ENCODE measurements around the gene POR.

Gene POR

GRCh38 chr7:75916685-75917634 is 2.0 kb downstream of the POR start:
- DNase-seq (ENCODE audit: low spot score), result no peak

DNA sequence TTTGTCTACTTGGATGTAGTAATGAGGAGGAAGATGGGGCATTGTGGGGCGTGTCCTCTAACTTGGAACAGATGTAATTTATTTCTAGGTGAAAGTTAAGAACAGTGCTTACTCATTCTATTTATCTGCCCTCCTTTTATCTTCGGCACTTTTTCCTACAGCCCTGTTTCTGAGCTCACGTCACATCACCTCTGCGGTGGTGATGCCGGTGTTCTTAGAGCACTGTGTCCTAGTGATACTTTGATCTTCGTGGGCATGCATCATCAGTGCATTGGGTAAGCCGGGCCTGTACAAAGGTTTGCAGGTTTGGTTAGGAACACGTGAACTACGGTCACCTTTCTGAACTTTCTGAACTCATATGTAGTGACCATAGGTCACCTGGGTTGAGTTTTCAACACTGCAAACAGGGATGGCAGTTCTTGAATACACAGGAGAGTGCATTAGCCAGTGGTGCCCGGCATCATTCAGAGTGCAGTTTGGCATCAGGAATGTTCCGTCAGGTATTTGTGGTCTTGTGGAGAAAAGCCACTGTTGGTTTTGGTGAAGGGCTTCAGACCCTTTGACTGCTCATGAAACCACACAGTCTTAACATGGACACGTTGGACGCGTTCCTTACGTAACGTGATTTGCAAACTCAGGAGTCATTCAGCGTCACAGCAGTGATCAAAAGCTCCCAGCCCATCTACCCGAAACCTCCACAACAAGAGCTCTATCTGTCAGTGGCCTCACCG is 5.6 kb downstream of the POR start:
- DNase-seq (ENCODE audit: low spot score), result no peak

GRCh38 chr7:75921479-75921878 is 6.5 kb downstream of the POR start:
- no peak for DNase-seq (ENCODE audit: low spot score)

DNA sequence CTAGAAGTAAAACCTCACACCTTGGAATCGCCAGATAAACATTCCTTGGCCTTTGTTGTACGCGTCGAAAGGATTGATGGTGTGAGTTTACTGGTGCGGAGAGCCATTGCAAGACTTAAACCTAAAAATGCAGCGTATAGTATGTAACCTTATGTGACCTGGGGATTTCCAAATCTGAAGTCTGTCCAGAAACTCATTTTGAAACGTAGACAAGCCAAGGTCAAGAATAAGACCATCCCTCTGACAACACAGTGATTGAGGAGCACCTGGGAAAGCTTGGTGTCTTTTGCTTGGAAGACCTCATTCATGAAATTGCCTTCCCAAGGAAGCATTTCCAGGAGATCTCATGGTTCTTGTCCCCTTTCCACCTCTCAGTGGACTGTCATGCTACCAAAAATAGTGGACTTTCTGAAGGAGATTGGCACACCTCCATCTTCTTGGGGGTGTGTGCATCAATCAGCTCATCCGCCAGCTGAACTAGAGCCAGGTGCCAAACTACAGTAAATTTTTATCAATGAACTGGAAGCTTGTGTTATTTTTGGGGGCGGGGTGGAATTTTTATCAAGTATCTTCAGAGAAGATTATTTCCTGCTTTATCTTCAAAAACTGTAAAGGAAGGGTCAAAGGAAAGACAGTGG is 8.1 kb downstream of the POR start:
- no peak for DNase-seq (ENCODE audit: low spot score)

GRCh38 chr7:75924256-75924655 is 9.3 kb downstream of the POR start:
- DNase-seq (ENCODE audit: low spot score), result no peak

GRCh38 chr7:75924889-75925288 is 9.9 kb downstream of the POR start:
- no peak for DNase-seq (ENCODE audit: low spot score)

- DNase-seq (ENCODE audit: low spot score), result no peak
Measured at GRCh38 chr7:75925717-75926435, 10.9 kb downstream of the POR start.

- DNase-seq (ENCODE audit: low spot score), result no peak
Measured at GRCh38 chr7:75928568-75928914, 13.6 kb downstream of the POR start.

- DNase-seq (ENCODE audit: low spot score), result no peak
Measured at GRCh38 chr7:75931680-75932079, 16.7 kb downstream of the POR start.

DNA sequence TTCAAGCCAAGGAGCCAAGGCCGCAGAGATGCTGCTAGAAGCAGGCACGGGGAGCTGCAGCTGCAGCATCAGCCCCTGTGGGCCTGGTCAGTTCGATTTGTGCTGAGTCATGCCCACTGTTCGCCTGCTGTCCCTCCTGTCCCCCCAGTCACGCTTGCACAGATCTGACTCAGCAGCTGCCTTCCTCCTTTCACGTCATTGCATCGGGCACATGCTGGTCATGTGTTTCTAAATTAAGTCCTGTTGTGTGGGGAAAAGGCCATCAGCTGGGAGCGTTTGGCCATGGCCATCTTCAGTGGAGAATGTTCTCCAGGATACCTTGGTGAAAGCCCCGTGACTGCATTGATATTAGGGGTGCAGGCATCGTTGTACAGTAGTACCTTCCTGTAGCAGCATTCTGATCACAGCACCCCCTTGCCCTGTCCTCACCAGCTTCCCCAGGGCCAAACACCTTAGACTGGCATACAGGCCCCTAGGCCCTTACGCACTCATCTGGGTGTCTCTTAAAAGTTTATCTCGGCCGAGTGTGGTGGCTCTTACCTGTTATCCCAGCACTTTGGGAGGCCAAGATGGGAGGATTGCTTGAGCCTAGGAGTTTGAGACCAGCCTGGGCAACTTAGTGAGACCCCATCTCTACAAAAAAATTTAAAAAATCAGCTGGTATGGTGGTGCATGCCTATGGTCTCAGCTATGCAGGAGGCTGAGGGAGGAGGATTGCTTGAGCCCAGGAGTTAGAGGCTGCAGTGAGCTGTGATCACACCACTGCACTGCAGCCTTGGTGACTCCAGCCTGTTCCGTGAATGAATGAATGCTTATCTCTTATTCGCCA is 23.2 kb downstream of the POR start:
- peak; percentile 17 for DNase-seq (ENCODE audit: low spot score)

DNA sequence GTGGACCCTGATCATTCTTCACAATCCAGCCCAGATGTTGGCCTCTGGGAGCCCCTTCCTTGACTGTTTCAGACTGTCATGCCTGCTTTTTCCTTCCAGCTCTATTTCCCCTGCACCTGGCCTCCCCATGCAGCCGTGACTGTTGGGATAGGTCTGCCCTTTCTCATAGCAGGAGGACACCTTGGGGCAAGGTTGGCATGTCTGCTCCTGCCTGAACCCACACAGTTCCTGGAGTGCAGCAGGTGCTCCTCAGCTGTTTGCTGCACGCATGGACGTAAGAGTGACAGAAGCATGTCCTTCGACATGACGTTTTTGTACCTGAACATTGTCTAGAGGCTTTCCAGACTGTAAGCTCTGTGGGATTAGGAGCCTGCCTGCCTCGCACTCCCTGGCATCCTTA is 24.0 kb downstream of the POR start:
- DNase-seq (ENCODE audit: low spot score), result no peak

GRCh38 chr7:75943864-75944263 is 28.9 kb downstream of the POR start:
- DNase-seq (ENCODE audit: low spot score), result no peak

DNA sequence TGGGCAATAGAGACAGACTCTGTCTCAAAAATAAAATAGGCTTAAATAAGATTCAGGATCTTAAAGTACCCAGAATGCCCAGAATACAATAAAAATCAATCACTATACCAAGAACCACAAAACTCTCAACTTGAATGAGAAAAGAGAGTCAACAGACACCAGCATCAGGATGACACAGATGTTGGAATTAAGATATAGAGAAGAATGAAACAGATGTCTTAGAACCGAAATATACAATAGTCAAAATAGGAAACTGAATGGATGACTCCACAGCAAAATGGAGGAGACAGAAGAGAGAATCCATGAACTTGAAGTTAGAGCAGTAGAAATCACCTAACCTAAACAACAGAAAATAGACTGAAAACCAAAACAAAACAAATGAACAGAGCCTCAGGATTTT is 29.6 kb downstream of the POR start:
- DNase-seq (ENCODE audit: low spot score), result no peak

- DNase-seq (ENCODE audit: low spot score), result no peak
Measured at GRCh38 chr7:75945297-75946168, 30.6 kb downstream of the POR start.

DNA sequence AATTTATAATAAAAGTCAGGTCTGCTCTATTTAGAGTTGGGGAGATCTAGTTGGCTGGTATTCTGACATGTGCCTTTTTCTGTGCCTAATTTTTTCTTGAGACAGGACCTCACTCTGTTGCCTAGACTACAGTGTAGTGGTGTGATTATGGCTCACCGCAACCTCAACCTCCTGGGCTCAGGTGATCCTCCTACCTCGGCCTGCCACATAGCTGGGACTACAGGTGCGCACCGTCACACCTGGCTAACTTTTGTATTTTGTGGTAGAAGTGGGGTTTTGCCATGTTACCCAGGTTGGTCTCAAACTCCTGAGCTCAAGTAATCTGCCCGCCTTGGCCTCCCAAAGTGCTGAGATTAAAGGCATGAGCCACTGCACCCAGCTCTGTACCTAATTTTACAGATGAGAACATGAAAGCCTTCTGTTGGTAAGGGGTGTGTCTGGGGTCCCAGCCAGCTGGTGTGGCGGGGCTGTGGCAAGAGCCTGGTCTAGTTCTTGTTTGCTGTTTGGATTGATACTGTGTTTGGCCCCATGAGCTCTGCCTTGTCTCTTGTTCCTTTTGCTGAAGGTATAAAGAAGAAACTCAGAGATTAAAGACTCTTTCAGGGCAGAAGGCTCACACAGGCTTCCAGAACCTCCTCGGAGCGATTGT is 31.4 kb downstream of the POR start:
- DNase-seq (ENCODE audit: low spot score), result no peak

DNA sequence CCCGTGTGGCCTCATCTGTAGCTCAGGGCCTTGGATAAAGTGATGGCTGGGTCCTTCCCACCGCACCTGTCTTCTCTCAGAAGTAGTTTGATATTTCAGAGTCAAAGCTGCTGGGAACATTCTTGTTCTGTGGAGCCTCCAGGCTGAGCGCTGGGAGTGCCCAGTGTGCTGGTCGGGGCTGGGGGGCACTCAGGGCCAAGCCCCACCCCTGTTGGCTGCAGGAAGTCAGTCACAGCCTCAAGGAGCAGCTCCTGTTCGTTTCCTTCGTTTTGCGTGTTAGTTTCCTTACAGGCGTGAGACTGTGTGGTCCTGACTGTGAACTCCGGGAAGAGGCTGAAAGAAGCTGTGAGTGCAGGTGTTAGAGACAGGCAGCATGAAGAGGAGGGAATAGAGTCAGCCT is 33.2 kb downstream of the POR start:
- no peak for DNase-seq (ENCODE audit: low spot score)

DNA sequence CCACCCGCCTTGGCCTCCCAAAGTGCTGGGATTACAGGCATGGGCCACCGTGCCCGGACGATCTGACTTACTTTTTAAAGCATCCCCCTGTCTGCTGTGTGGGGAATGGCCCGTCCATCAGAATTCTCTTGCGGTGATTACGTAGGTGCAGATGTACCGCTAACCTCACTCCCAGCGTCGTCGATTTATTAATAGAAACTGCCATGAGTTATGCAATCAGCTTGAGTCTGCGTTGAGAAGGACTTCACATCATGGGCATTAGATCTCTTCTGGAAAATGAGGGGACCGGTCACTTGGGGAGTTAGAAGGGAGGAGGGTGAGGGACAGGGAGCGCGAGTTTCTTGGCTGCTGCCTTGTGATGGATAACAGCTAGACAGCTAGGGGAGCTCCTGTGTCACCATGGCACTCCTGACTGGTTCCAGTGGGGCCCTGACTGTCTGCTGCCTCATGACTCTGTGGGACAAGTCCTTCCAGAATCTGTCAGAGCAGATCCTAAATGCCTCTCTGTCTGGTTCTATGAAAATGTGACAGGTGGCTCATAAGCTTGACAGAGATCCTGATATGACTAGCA is 35.2 kb downstream of the POR start:
- no peak for DNase-seq (ENCODE audit: low spot score)

DNA sequence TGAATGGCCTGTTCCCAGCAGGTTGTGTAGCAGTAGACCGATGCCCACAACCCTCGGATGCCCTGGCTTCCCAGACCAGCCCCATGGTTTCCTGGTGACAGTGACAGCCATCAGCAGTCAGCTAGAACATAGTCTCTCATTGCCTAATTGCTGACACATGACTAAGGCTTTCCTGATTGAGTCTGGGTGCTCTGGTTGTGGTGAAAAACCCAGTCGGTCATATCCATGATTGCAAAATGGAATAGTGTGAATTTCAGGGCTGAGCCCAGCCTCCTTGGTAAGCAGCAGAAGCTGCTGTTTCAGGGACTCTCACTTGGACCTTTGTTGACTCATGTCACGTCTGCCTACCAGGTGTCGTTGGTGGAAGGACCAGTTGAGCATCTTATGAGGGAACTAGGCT is 36.6 kb downstream of the POR start:
- DNase-seq (ENCODE audit: low spot score), result no peak

DNA sequence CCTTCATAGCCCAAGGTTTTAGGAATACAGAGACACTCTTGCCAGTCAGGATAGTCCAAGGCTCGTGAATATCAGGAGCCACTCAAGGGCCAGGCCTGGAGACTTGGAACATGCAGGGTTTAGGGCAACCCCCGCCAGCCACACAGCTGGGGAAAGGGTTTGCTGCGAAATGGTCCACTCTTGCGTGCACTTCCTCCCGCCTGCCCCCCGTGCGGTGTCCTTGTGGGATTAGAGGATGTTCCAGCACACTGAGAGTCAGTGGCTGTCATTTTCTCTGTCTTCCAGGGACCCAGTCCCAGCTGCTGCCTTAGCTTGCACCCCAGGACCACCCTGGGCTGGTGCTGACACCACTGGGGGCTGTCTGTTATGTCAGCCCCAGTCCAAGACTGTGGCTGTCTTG is 38.5 kb downstream of the POR start:
- no peak for DNase-seq (ENCODE audit: low spot score)

DNA sequence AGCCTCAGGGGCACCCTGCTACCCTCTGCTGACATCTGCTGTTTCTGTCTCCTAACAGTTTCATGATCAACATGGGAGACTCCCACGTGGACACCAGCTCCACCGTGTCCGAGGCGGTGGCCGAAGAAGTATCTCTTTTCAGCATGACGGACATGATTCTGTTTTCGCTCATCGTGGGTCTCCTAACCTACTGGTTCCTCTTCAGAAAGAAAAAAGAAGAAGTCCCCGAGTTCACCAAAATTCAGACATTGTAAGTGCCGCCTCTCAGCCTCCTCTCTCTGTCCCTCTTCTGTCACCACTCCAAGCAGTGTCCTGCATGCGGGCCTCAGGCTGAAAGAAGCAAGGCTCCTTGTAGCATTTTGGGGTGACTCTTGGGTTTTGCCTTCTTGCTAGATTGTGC is 39.0 kb downstream of the POR start:
- no peak for DNase-seq (ENCODE audit: low spot score)

Data from hematopoietic multipotent progenitor cell treated with erythropoietin and hydrocortisone succinate and interleukin-3 and kit ligand, for 17 days (in vitro differentiated cells).